Measurements from ENCODE around the gene HYOU1.

HYOU1 gene

GRCh38 chr11:119030329-119031047 lies 26.5 kb downstream of the HYOU1 start, which contains the start of gene SLC37A4:
Gene SLC37A4, minus strand, starts transcription at chr11:119030877.
- TF ChIP-seq, protein P1, sequence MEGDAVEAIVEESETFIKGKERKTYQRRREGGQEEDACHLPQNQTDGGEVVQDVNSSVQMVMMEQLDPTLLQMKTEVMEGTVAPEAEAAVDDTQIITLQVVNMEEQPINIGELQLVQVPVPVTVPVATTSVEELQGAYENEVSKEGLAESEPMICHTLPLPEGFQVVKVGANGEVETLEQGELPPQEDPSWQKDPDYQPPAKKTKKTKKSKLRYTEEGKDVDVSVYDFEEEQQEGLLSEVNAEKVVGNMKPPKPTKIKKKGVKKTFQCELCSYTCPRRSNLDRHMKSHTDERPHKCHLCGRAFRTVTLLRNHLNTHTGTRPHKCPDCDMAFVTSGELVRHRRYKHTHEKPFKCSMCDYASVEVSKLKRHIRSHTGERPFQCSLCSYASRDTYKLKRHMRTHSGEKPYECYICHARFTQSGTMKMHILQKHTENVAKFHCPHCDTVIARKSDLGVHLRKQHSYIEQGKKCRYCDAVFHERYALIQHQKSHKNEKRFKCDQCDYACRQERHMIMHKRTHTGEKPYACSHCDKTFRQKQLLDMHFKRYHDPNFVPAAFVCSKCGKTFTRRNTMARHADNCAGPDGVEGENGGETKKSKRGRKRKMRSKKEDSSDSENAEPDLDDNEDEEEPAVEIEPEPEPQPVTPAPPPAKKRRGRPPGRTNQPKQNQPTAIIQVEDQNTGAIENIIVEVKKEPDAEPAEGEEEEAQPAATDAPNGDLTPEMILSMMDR (IDR thresholded peaks at IDR 0.05; ENCODE audit: control insufficient read depth, extremely low read depth, insufficient read depth) = peak; percentile 93

DNA sequence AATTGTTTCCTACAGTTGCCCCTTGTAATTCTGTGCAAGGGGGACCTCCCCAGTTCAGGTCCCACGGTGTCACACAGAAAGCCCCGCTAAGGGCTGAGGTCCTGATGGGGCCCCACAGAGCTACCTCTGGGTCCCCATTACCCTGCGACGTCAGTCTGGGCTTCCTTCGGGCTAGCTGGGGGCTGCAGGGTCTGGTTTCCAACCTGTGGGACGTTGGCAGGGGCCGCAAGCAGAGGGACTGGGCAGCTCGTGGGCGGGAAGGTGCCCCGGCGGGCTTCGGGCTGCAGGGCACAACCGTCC lies 27.0 kb downstream of the HYOU1 start:
- TF ChIP-seq, protein P1 (IDR thresholded peaks at IDR 0.05; ENCODE audit: control insufficient read depth, extremely low read depth, insufficient read depth) = no peak
- H3K4me3 ChIP-seq (ENCODE audit: low read depth, low read length) = peak overlapping the region; percentile 86

More at GRCh38 chr11:119030329-119031047, 26.5 kb downstream of the HYOU1 start, which contains the start of gene SLC37A4:
- DNase-seq (ENCODE audit: low read depth) = peak; percentile 97
- H3K4me3 ChIP-seq (ENCODE audit: low read depth, low read length) = peak within 1 kb of the TSS; percentile 86

GRCh38 chr11:119029340-119030028 lies 27.5 kb downstream of the HYOU1 start:
- peak overlapping the region; percentile 86 for H3K4me3 ChIP-seq (ENCODE audit: low read depth, low read length)
- TF ChIP-seq, protein P1 (IDR thresholded peaks at IDR 0.05; ENCODE audit: control insufficient read depth, extremely low read depth, insufficient read depth) = no peak
- no peak for DNase-seq (ENCODE audit: low read depth)

More for the DNA sequence above, 27.0 kb downstream of the HYOU1 start:
- no peak for DNase-seq (ENCODE audit: low read depth)

- peak overlapping the region; percentile 86 for H3K4me3 ChIP-seq (ENCODE audit: low read depth, low read length)
- TF ChIP-seq, protein P1 (IDR thresholded peaks at IDR 0.05; ENCODE audit: control insufficient read depth, extremely low read depth, insufficient read depth) = no peak
- no peak for DNase-seq (ENCODE audit: low read depth)
These were observed 28.0 kb downstream of the HYOU1 start for GRCh38 chr11:119029069-119029339.

DNA sequence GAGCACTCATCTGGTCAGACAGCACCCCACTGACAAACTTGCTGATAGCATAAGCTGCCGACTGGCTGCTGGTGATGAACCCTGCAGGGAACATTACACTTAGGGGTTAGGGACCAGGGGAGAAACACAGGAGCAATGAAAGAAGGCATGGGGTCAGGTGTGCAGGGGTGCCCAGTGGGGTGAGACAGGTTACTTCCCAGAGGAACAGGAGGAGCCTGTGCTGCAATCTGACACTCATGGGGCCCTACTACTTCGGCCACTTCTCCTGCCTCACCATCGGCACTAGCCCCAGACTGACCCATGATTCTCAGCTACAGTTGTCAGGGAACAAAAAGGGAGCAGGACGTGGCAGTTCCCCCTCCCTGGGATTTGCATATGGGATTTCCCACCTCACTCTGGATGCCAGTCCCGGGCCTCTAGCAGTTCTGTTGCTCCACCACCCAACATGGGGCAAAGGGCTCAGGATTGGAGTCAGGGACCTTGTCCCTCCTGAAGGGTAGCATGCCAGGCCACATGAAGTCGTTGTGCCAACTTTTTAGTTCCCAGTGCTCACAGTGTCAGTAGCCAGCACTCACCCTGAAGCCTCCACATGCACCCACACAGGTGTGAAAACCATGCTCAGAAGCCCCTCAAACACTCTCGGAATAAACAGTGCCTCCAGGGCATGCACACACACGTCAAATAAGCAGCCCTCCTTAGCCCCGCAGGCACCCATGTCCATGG lies 28.5 kb downstream of the HYOU1 start:
- no peak for DNase-seq (ENCODE audit: low read depth)
- TF ChIP-seq, protein P1 (IDR thresholded peaks at IDR 0.05; ENCODE audit: control insufficient read depth, extremely low read depth, insufficient read depth) = no peak
- H3K4me3 ChIP-seq (ENCODE audit: low read depth, low read length) = peak overlapping the region; percentile 86

- no peak overlapping the region for H3K4me3 ChIP-seq (ENCODE audit: low read depth, low read length)
- TF ChIP-seq, protein P1 (IDR thresholded peaks at IDR 0.05; ENCODE audit: control insufficient read depth, extremely low read depth, insufficient read depth) = no peak
- no peak for DNase-seq (ENCODE audit: low read depth)
These were observed 29.3 kb downstream of the HYOU1 start for GRCh38 chr11:119027561-119028345.
